Osteocyte (in vitro differentiated cells): ENCODE results near the gene SVOP. TPM values are rescaled to one million over a fixed set of nuclear protein-coding genes. Genes with fewer than 3 reads are reported as not detected.

Experiments
- DNase-seq: peaks from one replicate; pipeline ENCODE4 v3.0.0; 2021; ENCODE audit warnings: mixed read lengths; ENCODE audit not compliant: unreplicated experiment; ENCODE audit errors: extremely low spot score
- H3K27ac Mint-ChIP-seq: one replicate; pipeline ENCODE4 v1.8.0; 2021; ENCODE audit warnings: mild to moderate bottlenecking, mixed read lengths; ENCODE audit not compliant: unreplicated experiment
- H3K27me3 Mint-ChIP-seq: one replicate; pipeline ENCODE4 v1.8.0; 2021; ENCODE audit warnings: mixed read lengths; ENCODE audit not compliant: unreplicated experiment
- H3K36me3 Mint-ChIP-seq: one replicate; pipeline ENCODE4 v1.8.0; 2021; ENCODE audit warnings: mixed read lengths; ENCODE audit not compliant: unreplicated experiment
- H3K4me1 Mint-ChIP-seq: one replicate; pipeline ENCODE4 v1.8.0; 2021; ENCODE audit warnings: mixed read lengths; ENCODE audit not compliant: unreplicated experiment
- H3K4me3 Mint-ChIP-seq: one replicate; pipeline ENCODE4 v1.8.0; 2021; ENCODE audit warnings: mild to moderate bottlenecking, moderate library complexity, mixed read lengths; ENCODE audit not compliant: unreplicated experiment
- H3K9me3 Mint-ChIP-seq: one replicate; pipeline ENCODE4 v1.8.0; 2021; ENCODE audit warnings: mixed read lengths; ENCODE audit not compliant: unreplicated experiment
- total RNA-seq: library from RNA; stranded (reverse); gene quantifications from 2 replicates; pipeline ENCODE4 v1.2.1, GENCODE V29; 2021
- TF ChIP-seq, protein P1 (sequence below): fragments of 200-600 bp; sonication (generic); IDR thresholded peaks from 2 replicates; pipeline ENCODE4 v1.5.0; 2021; ENCODE audit warnings: antibody characterized with exemption, mild to moderate bottlenecking, moderate library complexity

The SVOP gene
- total RNA-seq, 1 donor from 2014 or later, result not detected

DNA sequence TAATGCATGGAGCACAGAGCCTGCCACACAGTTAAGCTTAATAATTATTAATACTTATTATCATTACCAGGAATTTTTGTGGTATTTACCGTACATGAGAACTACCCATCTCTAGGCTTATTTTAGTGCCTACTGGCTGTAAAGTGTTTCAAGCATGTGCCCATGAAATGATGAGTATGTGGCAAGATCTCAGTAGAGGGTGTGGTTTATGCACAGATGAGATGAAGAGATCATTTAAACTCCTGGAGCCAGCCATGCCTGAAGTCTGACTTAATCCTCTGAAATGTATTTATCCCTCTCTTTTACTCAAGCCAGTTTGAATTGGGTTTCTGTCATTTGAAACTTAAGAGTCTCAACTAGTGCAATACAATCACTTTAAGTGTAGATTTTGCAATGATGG lies 80.7 kb downstream of the SVOP start:
- H3K9me3 Mint-ChIP-seq, result no peaks in the 10 kb centered on the region
- H3K27ac Mint-ChIP-seq, result no peak overlapping the region
- no peak for DNase-seq
- peaks cover 24% of the 10 kb centered on the region for H3K27me3 Mint-ChIP-seq
- no peak overlapping the region for H3K4me3 Mint-ChIP-seq
- H3K36me3 Mint-ChIP-seq, result no peaks in the 10 kb centered on the region
- H3K4me1 Mint-ChIP-seq, result no peaks in the 10 kb centered on the region
- TF ChIP-seq, protein P1, sequence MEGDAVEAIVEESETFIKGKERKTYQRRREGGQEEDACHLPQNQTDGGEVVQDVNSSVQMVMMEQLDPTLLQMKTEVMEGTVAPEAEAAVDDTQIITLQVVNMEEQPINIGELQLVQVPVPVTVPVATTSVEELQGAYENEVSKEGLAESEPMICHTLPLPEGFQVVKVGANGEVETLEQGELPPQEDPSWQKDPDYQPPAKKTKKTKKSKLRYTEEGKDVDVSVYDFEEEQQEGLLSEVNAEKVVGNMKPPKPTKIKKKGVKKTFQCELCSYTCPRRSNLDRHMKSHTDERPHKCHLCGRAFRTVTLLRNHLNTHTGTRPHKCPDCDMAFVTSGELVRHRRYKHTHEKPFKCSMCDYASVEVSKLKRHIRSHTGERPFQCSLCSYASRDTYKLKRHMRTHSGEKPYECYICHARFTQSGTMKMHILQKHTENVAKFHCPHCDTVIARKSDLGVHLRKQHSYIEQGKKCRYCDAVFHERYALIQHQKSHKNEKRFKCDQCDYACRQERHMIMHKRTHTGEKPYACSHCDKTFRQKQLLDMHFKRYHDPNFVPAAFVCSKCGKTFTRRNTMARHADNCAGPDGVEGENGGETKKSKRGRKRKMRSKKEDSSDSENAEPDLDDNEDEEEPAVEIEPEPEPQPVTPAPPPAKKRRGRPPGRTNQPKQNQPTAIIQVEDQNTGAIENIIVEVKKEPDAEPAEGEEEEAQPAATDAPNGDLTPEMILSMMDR, result no peak

DNA sequence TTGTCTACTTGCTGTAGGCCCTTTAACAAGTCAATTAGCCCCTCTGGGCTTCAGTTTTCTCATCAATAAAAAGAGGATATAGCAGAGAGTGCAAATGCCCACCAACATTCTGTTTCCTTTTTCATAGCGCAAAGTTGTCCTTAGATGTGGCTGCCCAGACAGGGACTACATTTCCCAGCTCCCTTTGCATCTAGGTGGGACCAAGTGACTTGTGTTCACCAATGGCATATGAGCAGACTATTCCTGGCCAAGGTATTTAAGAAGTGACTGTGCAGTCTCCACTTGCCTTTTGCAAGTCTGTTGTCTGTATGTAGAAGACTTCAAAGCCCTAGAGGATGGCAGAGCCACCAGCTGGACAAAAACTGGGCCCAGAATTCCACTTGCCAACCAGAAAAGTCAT lies 81.3 kb downstream of the SVOP start:
- Mint-ChIP-seq H3K4me3 (no peak overlapping the region), H3K27me3 (peaks cover 24% of the 10 kb centered on the region), H3K9me3 (no peaks in the 10 kb centered on the region), H3K4me1 (no peaks in the 10 kb centered on the region), H3K27ac (no peak overlapping the region), H3K36me3 (no peaks in the 10 kb centered on the region)
- no peak for DNase-seq
- TF ChIP-seq, protein P1, result no peak

DNA sequence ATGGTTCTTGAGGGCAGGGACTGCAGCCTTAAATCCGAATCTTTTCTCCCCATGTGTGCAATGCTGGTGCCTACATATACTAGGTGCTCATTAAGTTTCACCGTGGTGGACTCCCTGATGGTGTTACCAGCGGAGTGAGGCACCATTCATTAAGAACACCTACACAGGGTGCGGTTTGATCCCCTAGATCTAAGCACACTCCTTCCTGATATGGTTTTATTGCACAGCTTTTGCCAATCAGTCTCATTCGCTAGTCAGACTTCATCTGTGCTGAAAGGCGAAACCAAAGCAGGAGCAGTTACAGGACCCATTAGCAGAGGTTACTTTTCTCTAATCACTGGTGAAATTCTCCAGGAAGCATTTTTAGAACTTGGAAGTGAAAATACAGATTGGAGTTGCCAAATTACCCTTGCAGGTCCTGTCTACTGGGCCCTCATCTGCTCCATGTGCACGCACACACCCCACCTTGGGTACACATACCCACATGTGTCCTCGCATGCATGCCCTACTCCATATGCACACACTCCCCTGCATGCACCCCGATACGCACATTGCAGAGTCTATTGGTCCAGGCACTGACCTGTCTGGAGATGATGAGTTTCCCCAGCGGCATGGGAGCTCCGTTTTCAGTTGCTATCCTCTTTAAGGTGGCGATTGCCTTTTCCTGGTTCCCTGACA lies 82.5 kb downstream of the SVOP start:
- Mint-ChIP-seq H3K4me1 (no peaks in the 10 kb centered on the region), H3K36me3 (no peaks in the 10 kb centered on the region), H3K27me3 (peaks cover 30% of the 10 kb centered on the region), H3K27ac (no peak overlapping the region), H3K4me3 (no peak overlapping the region), H3K9me3 (no peaks in the 10 kb centered on the region)
- DNase-seq, result no peak
- TF ChIP-seq, protein P1, result no peak

DNA sequence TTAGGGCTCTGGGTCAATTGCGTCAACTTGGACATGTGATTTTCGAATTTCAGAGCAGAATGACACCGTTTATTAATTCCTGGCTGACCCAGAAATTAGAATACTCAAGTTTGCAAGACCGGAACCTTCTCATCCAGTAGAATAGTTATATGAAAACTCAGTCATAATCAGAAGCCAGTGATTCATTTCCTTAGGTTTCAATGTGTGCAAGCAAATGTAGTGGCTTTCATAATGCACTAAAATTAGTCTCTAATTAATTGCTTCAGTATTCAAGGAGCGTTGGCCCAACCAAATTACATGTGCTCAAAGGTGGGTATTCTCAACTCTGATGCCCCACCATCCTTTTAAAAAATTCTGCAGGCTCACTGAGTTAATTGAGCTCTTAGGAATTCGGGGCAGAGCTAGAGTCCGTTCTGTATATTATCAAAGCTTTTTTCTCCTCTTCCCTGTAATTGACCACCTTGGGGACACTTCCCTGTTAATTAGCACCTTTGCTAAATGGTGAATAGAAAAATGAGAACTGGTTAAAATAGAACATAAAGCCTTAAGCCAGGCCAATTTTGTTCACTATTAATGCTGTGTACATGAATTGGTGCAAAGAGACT lies 85.6 kb downstream of the SVOP start:
- H3K27me3 Mint-ChIP-seq, result peaks cover 26% of the 10 kb centered on the region
- H3K4me1 Mint-ChIP-seq, result no peaks in the 10 kb centered on the region
- no peaks in the 10 kb centered on the region for H3K9me3 Mint-ChIP-seq
- H3K4me3 Mint-ChIP-seq, result no peak overlapping the region
- H3K36me3 Mint-ChIP-seq, result no peaks in the 10 kb centered on the region
- DNase-seq, result no peak
- no peak overlapping the region for H3K27ac Mint-ChIP-seq
- TF ChIP-seq, protein P1, result no peak

DNA sequence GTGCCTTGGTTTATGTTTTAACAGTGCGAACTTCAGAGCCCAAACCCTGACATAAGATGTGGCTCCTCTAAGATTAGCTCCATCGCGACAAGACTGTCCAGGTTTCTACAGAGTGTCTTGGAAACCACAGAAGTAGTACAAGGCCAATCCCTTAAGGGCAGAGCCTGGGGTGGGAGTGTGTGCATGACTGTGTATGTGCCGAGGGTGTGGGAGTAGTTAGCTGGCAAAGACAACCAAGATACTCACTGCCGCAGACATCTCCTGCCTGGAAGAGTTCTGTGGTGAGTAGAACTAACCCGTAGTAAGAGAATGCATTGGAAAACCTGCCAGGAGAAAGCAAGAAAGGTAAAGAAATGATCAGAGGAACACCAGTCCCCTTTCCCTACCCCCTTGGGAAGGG lies 86.9 kb downstream of the SVOP start:
- no peak for DNase-seq
- Mint-ChIP-seq H3K9me3 (no peaks in the 10 kb centered on the region), H3K27me3 (peaks cover 29% of the 10 kb centered on the region), H3K36me3 (no peaks in the 10 kb centered on the region), H3K27ac (no peak overlapping the region), H3K4me1 (no peaks in the 10 kb centered on the region), H3K4me3 (no peak overlapping the region)
- TF ChIP-seq, protein P1, result no peak
